Activated naive CD8-positive, alpha-beta T cell (primary cell): Measurements from ENCODE around the gene POU3F1.

Experiments
- H3K27ac Mint-ChIP-seq: one replicate; pipeline ENCODE4 v1.8.0; 2021; ENCODE audit warnings: mixed read lengths
- H3K27me3 Mint-ChIP-seq: one replicate; pipeline ENCODE4 v1.8.0; 2021; ENCODE audit warnings: mixed read lengths
- H3K36me3 Mint-ChIP-seq: one replicate; pipeline ENCODE4 v1.8.0; 2021; ENCODE audit warnings: mixed read lengths
- H3K4me1 Mint-ChIP-seq: one replicate; pipeline ENCODE4 v1.8.0; 2021; ENCODE audit warnings: low read depth, mixed read lengths
- H3K4me3 Mint-ChIP-seq: one replicate; pipeline ENCODE4 v1.8.0; 2021; ENCODE audit warnings: mild to moderate bottlenecking, mixed read lengths
- H3K9me3 Mint-ChIP-seq: one replicate; pipeline ENCODE4 v1.8.0; 2021; ENCODE audit warnings: low read depth, mixed read lengths

The POU3F1 gene

DNA sequence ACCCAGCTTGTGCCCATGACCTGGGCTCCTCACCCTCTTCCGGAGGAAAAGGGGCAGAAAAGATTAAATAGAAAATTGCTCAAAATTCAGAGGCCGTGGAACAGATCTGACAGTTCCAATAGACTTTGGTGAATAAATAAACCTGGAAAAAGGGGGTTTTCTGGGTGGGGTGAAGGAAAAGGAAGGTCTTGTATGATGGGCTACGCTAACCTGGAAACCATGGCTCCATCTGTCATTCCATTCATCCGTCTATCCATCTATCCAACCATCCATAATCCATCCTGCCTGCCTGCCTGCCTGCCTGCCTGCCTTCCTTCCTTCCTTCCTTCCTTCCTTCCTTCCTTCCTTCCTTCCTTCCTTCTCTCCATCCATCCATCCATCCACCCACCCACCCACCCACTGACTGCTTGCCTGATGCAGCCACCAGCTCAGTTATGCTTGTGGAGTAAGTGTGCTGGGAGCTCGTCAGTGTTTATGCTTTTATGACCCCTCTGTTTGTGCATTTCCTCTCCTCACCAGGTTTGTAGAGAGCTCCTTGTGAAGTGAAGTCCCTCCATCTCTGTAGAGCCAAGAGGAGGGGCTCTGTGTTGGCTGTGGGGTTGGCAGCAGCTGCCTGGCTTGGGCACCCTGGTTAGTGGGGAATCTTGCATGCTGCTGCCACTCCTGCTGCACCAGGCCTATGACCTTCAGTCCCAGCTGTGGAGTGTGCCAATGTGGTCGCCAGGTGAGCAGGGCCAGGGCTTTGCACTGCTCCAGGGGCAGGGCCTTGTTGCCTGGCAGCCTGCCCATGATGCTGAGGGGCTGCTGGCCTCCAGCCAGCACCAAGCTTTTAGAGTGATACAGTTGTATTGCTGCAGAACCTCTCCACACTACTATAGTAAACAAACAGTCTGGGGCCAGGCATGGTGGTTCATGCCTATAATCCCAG lies 16.0 kb upstream of the POU3F1 start:
- H3K27ac Mint-ChIP-seq, result no peak overlapping the region
- peaks cover 2% of the 10 kb centered on the region for H3K27me3 Mint-ChIP-seq
- no peak overlapping the region for H3K4me3 Mint-ChIP-seq
- H3K36me3 Mint-ChIP-seq, result no peaks in the 10 kb centered on the region
- H3K9me3 Mint-ChIP-seq, result no peaks in the 10 kb centered on the region
- H3K4me1 Mint-ChIP-seq, result no peaks in the 10 kb centered on the region

DNA sequence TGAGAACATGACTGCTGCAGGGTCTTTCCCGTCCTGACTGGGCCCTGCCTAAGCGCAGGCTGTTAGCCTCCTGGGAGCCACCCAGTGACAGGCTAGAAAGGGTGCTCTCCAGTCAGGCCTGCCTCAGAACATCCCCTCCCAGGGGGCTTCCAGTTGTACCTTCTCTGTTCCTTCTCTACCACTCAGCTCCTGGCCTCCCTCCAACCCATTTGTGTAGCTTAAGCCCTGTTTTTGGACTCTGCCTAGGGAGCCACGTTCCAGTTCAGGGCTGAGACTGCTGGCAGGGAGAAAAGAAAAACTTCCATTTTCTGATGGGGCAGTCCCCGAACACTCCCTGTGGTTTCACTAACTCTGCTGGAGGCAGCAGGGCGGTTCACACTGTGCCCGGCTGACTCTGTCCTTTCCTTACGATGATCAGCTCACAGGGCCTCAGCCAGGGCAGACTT lies 15.3 kb upstream of the POU3F1 start:
- no peaks in the 10 kb centered on the region for H3K9me3 Mint-ChIP-seq
- peaks cover 2% of the 10 kb centered on the region for H3K27me3 Mint-ChIP-seq
- no peak overlapping the region for H3K4me3 Mint-ChIP-seq
- H3K27ac Mint-ChIP-seq, result no peak overlapping the region
- no peaks in the 10 kb centered on the region for H3K36me3 Mint-ChIP-seq
- H3K4me1 Mint-ChIP-seq, result no peaks in the 10 kb centered on the region

DNA sequence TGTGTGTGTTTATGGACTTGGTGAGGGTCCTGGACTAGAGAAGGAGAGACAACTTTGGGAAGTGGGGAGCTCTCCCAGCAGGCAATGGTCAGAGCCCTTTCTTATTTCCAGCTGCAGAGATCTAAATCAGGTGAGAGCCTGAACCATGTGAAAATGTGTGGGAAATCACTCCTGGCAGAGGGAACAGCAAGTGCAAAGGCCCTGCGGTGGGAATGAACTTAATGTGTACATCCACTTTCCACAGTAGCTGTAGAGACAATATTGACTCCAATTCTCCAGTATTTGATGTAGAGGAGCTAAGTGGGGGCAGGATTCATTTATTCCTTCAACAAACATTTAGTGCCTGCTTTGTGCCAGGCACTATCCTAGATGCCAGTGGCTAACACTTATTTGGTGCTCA lies 14.7 kb upstream of the POU3F1 start:
- no peaks in the 10 kb centered on the region for H3K4me1 Mint-ChIP-seq
- no peak overlapping the region for H3K27ac Mint-ChIP-seq
- H3K4me3 Mint-ChIP-seq, result no peak overlapping the region
- peaks cover 2% of the 10 kb centered on the region for H3K27me3 Mint-ChIP-seq
- H3K36me3 Mint-ChIP-seq, result no peaks in the 10 kb centered on the region
- H3K9me3 Mint-ChIP-seq, result no peaks in the 10 kb centered on the region

DNA sequence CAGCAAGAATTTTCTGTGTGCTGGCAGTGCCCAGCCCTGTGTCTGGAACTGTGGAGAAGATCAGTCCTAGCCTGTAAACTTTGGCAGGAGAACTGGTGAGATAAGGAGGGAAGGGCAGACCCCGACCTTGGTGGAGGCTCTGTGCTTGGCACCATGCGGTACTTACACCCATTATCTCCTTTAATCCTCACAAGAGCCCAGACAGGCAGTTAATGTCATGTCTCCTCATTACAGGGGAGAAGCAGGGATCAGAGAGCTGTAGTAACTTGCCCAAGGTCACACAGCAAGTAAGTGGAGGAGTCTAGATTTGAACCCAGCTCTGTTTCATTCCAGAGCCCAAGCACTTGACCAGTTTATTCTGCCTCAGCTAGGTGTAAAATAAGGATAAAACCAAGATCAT lies 13.9 kb upstream of the POU3F1 start:
- no peak overlapping the region for H3K27ac Mint-ChIP-seq
- H3K4me3 Mint-ChIP-seq, result no peak overlapping the region
- H3K36me3 Mint-ChIP-seq, result no peaks in the 10 kb centered on the region
- no peaks in the 10 kb centered on the region for H3K9me3 Mint-ChIP-seq
- peaks cover 2% of the 10 kb centered on the region for H3K27me3 Mint-ChIP-seq
- no peaks in the 10 kb centered on the region for H3K4me1 Mint-ChIP-seq

DNA sequence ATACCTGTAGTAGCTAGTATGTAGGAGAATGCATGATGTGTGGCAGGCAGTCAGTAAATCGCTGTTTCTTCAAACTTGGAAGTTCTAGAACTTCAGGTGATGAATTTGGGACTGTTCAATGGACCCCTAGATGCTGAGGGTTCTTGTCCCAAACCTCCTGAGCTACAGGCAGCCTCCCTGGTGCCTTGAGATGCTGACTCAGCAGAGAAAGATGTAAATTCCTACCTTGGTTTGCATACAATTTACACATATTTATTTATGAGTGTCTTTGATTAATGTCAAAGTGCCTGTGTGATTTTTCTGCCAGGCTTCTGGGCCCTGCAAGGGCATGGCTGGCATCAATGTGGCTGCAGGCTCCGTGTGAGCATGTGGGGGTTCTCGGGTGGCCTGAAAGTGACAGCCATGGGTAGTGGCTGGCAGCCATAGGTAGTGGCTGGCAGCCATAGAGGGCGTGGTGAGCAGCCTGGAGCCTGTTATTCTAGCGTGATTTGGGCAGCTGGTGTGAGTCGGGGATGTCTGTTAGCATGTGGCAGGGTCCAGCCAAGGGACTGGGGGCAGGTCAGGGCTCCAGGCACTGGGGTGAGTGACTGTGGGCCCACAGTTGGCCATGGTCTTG lies 13.2 kb upstream of the POU3F1 start:
- H3K9me3 Mint-ChIP-seq, result no peaks in the 10 kb centered on the region

DNA sequence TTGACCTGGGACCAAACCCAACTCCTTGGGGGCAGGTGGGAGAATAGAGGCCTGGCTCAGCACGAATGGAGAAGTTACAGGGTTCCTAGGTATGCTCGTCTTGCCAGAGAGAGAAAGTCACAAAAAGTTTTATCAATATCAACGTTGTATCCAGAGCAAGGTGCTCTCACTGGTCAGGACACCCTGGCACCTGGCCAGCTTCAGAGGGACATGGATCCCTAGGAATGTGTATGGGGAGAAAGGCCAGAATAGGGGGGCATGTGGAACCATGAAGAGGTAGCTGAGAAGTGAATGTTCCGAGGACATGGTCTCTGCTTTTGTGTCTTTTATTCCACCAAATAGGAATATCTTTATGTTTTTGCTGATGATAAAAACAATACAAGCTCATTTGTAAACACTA lies 9.4 kb upstream of the POU3F1 start:
- no peak overlapping the region for H3K27ac Mint-ChIP-seq
- H3K4me3 Mint-ChIP-seq, result no peak overlapping the region
- H3K9me3 Mint-ChIP-seq, result no peaks in the 10 kb centered on the region
- H3K4me1 Mint-ChIP-seq, result peaks cover 2% of the 10 kb centered on the region
- H3K36me3 Mint-ChIP-seq, result no peaks in the 10 kb centered on the region
- H3K27me3 Mint-ChIP-seq, result peaks cover 5% of the 10 kb centered on the region

More for the DNA sequence above, 13.2 kb upstream of the POU3F1 start:
- Mint-ChIP-seq H3K36me3 (no peaks in the 10 kb centered on the region), H3K4me1 (no peaks in the 10 kb centered on the region), H3K27ac (no peak overlapping the region), H3K27me3 (peaks cover 2% of the 10 kb centered on the region), H3K4me3 (no peak overlapping the region)

DNA sequence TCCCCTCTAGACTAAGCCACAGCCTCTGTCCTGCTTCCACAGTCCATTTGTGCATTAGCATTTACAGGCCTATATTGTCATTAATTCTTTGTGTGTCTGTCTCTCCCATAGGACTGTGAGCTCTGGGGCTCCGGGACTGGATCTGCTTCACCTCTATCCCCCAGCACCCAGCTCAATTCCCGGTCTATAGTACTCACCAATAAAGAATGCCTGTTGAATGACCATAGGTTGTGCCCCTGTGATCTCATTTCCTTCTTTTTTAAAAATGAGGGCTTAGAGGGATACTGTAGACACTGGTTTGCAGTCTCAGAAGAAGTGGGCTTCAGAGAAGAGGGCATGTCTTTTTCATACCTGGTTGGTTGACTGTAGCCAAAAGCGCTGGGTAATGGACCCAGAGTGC lies 8.8 kb upstream of the POU3F1 start:
- H3K4me1 Mint-ChIP-seq, result peaks cover 2% of the 10 kb centered on the region
- no peak overlapping the region for H3K27ac Mint-ChIP-seq
- no peak overlapping the region for H3K4me3 Mint-ChIP-seq
- H3K9me3 Mint-ChIP-seq, result no peaks in the 10 kb centered on the region
- H3K36me3 Mint-ChIP-seq, result no peaks in the 10 kb centered on the region
- H3K27me3 Mint-ChIP-seq, result peaks cover 5% of the 10 kb centered on the region

DNA sequence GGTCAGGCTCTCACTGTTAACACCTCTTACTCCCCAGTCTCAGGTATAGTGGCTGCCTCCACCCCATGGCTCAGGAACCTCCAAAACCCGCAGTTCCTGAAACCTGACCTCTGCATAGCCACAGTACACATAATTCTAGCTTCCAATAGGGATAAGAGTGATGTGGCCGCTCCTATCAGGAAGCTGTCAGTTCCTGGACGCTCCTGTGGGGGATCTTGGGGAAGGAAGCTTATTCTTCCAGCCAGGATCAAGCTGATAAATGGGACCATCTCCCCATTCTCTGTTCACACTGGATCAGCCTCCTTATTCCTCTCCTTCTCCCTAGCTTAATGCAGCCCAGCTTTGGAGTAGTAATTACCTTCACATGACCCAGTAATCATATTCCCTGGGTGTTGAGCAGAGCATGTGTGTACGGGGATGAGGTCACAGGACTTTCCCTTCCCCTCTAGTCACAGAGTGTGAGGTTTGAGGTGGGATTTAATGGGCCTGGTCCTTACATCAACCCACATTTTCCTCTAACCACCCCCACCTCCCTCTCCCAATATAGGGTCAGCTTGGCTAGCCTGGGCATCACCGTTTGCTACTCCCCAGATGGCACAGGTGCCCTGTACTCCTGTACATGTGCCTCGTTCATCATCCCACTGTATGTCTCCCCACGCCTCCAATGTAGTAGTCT lies 7.0 kb upstream of the POU3F1 start:
- Mint-ChIP-seq H3K4me1 (peaks cover 2% of the 10 kb centered on the region), H3K9me3 (no peaks in the 10 kb centered on the region), H3K36me3 (no peaks in the 10 kb centered on the region), H3K27ac (no peak overlapping the region), H3K27me3 (peaks cover 4% of the 10 kb centered on the region), H3K4me3 (no peak overlapping the region)

DNA sequence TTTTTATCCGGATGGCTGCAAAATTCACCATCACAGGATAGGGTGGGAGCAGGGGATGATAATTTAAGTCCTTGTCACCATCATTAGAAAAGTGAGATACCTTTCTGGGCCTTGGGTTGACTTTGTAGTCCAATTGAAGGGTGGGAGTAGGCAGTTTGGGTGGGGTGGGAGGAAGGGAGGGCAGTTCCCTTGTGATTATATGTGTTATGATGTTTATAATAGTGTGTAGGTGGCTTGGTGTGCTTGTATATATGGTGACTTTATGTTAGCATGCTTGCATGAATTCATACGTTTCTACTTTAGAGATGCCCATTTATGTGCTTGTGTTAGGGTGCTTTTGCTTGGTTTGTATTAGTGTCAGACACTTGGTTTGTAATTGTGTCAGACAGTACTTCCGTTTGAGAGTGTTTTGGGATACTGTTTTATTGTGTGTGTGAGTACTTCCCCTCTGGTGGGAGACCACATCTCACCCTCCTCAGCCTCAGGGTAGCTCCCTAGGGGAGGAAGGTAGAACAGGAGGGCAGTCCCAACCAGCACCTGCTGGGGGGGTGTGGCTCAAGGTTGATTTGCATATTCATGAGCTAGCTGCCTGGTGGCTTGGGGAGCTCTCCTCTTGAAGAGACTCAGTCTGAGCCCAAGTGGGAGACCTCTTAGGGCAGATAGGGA lies 6.3 kb upstream of the POU3F1 start:
- H3K9me3 Mint-ChIP-seq, result no peaks in the 10 kb centered on the region
- H3K27ac Mint-ChIP-seq, result no peak overlapping the region
- no peak overlapping the region for H3K4me3 Mint-ChIP-seq
- H3K27me3 Mint-ChIP-seq, result peaks cover 3% of the 10 kb centered on the region
- H3K4me1 Mint-ChIP-seq, result peaks cover 2% of the 10 kb centered on the region
- H3K36me3 Mint-ChIP-seq, result no peaks in the 10 kb centered on the region

DNA sequence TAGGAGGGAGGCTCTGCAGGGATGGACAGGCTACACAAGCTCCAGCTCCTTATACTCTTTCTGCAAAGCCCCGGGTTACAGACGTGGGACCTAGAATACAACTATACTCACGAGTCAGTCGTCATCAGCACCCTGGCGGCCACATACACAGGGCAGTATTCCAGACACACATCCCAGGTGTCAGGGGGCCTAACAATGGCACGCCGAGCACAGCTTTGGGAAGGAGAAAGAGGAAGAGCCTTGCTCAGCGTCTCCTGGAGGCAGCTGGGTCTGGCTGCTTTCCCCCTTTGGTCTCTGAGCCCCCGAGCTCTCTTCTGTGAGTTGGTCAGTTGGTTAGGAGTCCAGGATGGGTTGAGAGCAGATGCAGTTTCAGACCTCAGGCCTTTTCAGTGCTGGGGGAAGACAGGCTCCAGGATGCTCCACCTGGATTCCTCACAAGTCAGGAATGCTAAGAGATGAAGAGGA lies 4.5 kb upstream of the POU3F1 start:
- Mint-ChIP-seq H3K36me3 (no peaks in the 10 kb centered on the region), H3K4me1 (peaks cover 4% of the 10 kb centered on the region), H3K4me3 (no peak overlapping the region), H3K27me3 (peaks cover 3% of the 10 kb centered on the region), H3K9me3 (no peaks in the 10 kb centered on the region), H3K27ac (no peak overlapping the region)

DNA sequence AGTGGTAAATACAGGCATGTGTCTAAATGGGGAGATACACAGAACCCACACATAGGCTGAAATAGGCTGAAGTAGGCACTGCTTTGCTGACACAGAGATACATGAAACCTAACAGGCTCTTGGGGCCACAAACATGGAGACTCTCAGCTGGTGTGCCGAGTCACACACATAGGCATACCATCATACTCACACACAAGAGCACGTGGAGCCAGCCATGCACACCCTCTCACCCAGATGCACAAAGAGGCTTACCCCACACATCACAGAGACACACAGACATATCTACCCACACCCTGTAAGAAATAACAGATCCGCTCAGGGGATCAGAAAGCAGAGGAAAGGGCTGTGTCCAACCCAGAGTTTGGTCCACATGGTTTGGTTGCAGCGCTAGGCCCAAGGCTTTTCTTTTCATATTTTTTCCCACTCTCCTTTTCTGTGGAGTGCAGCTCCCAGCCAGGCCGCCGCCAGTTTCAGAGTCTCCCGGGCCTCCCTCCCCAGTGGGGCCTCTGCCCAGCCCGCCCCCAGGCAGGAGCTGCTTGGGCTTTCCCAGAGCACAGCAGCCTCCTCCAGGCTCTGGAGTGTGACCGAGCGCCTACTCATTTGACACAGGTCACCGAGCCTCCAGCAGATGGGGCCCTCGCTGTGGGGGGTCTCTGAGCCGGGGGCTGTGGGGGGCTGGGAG lies 3.9 kb upstream of the POU3F1 start:
- Mint-ChIP-seq H3K27ac (no peak overlapping the region), H3K4me1 (peaks cover 4% of the 10 kb centered on the region), H3K36me3 (no peaks in the 10 kb centered on the region), H3K27me3 (peaks cover 3% of the 10 kb centered on the region), H3K4me3 (no peak overlapping the region), H3K9me3 (no peaks in the 10 kb centered on the region)

DNA sequence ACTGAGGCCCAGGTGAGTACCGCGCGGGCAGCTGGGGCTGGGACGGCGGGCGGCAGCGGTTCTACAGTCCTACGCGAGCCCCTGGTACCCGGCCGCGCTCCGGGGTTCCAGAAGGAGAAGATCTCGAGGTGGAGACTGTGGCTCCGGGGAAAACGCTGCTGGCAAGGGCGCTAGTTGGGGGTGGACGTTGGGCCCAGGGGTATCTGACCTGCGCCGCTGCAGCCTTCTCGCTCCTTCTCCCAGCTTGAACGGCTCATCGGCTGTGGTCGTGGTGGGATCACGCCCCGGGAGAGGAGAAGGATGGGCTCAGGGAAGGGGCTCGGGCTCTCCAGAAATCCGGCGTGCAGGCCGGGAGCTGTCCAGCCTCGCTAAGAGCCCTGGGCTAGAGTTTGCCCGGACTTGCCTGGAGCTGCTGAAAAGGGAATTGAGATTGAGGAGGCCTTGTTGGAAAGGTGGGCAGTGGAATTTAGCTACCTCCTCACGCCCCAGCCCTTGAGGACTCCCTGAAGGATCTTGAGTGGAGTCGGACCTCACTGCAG lies 1.1 kb upstream of the POU3F1 start:
- Mint-ChIP-seq H3K9me3 (no peaks in the 10 kb centered on the region), H3K4me1 (peaks cover 11% of the 10 kb centered on the region), H3K27ac (no peak overlapping the region), H3K36me3 (no peaks in the 10 kb centered on the region), H3K27me3 (peaks cover 14% of the 10 kb centered on the region), H3K4me3 (peak overlapping the region; percentile 74)

DNA sequence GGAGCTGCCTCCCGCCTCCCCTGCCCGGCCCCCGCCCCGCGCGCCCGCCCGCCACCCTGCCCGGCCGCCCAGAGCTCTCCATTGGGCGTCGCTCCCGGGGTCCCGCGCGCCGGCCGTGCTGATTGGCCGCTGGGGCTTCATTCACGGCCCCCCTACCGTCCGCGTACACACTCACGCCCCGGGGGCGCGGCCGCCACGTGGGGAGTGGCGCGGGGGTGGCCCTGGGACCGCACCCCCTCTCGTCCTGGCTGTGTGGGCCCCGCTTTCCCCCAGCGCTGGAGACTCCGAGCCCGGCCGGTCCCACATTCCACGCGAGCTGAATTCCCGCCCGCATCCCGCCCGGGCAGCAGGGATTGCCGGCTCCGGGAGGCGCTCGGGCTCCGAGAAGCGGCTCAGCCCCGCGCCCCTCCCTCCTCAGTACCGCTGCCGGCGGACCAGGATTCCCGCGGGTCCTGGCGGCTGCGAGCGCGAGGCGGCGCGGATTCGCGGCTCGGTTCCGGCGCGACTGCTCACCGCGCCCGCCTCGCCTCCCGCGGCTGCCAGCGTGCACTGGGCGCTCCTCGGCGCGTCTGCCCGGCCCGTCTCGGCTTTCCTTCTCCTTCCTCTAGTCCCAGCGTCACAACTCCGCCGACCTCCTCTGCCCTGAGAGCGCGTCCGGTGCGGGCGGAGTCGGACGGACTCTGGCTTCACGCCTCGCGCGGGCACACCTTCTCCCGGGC lies 450 bp upstream of the POU3F1 start:
- Mint-ChIP-seq H3K27me3 (peaks cover 18% of the 10 kb centered on the region), H3K4me3 (peak overlapping the region; percentile 74), H3K27ac (no peak overlapping the region), H3K4me1 (peaks cover 11% of the 10 kb centered on the region), H3K36me3 (no peaks in the 10 kb centered on the region), H3K9me3 (no peaks in the 10 kb centered on the region)
